ENCODE measurements around the gene PPARGC1A.

DNA sequence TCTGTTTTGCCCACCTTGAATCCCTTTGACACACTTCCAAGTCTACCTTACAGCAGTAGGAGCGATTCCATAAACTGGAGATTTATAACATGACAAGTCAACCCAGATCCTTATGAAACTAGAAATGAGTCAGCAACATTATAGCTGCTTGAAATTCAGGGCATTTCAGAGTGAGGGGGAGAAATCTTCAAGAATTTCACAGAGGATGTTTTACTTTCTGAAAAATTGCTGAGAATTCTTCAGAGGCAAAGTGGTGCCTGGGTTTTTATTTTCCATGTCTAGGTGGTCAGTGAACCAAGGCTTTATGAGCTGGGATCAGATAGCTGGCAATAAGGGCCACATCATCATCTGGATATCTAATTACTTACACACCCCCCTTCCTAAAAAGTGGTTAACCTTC lies 119.8 kb downstream of the PPARGC1A start:
- TF ChIP-seq SMAD3 (CRISPR knock-in tag; IDR thresholded peaks at IDR 0.05; ENCODE audit: borderline replicate concordance) (no peak), EMX1 (CRISPR knock-in tag; IDR thresholded peaks at IDR 0.05) (no peak), CREM (CRISPR knock-in tag; IDR thresholded peaks at IDR 0.05) (no peak), JUN (CRISPR knock-in tag; IDR thresholded peaks at IDR 0.05) (no peak), ZNF232 (CRISPR knock-in tag; IDR thresholded peaks at IDR 0.05) (no peak), SMAD4 (CRISPR knock-in tag; IDR thresholded peaks at IDR 0.05) (no peak), CDX4 (CRISPR knock-in tag; IDR thresholded peaks at IDR 0.05; ENCODE audit: borderline replicate concordance) (no peak), ELF4 (CRISPR knock-in tag; IDR thresholded peaks at IDR 0.05; ENCODE audit: low read depth) (no peak)
- TF ChIP-seq, protein P1, sequence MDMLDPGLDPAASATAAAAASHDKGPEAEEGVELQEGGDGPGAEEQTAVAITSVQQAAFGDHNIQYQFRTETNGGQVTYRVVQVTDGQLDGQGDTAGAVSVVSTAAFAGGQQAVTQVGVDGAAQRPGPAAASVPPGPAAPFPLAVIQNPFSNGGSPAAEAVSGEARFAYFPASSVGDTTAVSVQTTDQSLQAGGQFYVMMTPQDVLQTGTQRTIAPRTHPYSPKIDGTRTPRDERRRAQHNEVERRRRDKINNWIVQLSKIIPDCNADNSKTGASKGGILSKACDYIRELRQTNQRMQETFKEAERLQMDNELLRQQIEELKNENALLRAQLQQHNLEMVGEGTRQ (CRISPR knock-in tag; IDR thresholded peaks at IDR 0.05) = no peak
- TF ChIP-seq, protein P2, sequence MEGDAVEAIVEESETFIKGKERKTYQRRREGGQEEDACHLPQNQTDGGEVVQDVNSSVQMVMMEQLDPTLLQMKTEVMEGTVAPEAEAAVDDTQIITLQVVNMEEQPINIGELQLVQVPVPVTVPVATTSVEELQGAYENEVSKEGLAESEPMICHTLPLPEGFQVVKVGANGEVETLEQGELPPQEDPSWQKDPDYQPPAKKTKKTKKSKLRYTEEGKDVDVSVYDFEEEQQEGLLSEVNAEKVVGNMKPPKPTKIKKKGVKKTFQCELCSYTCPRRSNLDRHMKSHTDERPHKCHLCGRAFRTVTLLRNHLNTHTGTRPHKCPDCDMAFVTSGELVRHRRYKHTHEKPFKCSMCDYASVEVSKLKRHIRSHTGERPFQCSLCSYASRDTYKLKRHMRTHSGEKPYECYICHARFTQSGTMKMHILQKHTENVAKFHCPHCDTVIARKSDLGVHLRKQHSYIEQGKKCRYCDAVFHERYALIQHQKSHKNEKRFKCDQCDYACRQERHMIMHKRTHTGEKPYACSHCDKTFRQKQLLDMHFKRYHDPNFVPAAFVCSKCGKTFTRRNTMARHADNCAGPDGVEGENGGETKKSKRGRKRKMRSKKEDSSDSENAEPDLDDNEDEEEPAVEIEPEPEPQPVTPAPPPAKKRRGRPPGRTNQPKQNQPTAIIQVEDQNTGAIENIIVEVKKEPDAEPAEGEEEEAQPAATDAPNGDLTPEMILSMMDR (IDR thresholded peaks at IDR 0.05) = no peak
- TF ChIP-seq, protein P3, sequence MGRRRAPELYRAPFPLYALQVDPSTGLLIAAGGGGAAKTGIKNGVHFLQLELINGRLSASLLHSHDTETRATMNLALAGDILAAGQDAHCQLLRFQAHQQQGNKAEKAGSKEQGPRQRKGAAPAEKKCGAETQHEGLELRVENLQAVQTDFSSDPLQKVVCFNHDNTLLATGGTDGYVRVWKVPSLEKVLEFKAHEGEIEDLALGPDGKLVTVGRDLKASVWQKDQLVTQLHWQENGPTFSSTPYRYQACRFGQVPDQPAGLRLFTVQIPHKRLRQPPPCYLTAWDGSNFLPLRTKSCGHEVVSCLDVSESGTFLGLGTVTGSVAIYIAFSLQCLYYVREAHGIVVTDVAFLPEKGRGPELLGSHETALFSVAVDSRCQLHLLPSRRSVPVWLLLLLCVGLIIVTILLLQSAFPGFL (CRISPR knock-in tag; IDR thresholded peaks at IDR 0.05; ENCODE audit: borderline replicate concordance) = no peak
